Activated CD8-positive, alpha-beta T cell treated with anti-CD3 and anti-CD28 coated beads, Interleukin-2, amount 10 ng/mL, durations not matched to agents 7 days and 5 days (primary cell): Measurements from ENCODE around the gene TTC8. TPM values are rescaled to one million over a fixed set of nuclear protein-coding genes. Genes with fewer than 3 reads are reported as not detected.
"Not testable (repeated sequence)": the region's sequence is repeated elsewhere in the genome, so short reads cannot be mapped to it uniquely, and the experiment has no call there.

ENCODE experiments used
- ATAC-seq: fragments of 150-1000 bp; cut with Tn5 transposase; one replicate; pipeline ENCODE4 v1.10.0; 2021; ENCODE audit warnings: moderate library complexity
- CTCF ChIA-PET: fragments of 350-600 bp; sonication (Branson Sonifier 250); formaldehyde crosslinking; loops from one replicate; lab custom pipeline; 2021; ENCODE audit warnings: antibody characterized with exemption; lab: Charles Lee
- POLR2A ChIA-PET: fragments of 350-600 bp; sonication (Branson Sonifier 250); formaldehyde crosslinking; loops from one replicate; lab custom pipeline; 2021; ENCODE audit warnings: antibody characterized with exemption; lab: Charles Lee
- DNase-seq: peaks from one replicate; pipeline ENCODE4 v3.0.0-alpha.2; 2020
- H3K27ac Mint-ChIP-seq: one replicate; pipeline ENCODE4 v1.8.0; 2021; ENCODE audit warnings: mild to moderate bottlenecking, mixed read lengths
- H3K27me3 Mint-ChIP-seq: one replicate; pipeline ENCODE4 v1.8.0; 2021; ENCODE audit warnings: low read depth, mixed read lengths
- H3K36me3 Mint-ChIP-seq: one replicate; pipeline ENCODE4 v1.8.0; 2021; ENCODE audit warnings: low read depth, mixed read lengths
- H3K4me1 Mint-ChIP-seq: one replicate; pipeline ENCODE4 v1.8.0; 2021; ENCODE audit warnings: low read depth, mixed read lengths
- H3K4me3 Mint-ChIP-seq: one replicate; pipeline ENCODE4 v1.8.0; 2021; ENCODE audit warnings: mild to moderate bottlenecking, mixed read lengths
- H3K9me3 Mint-ChIP-seq: one replicate; pipeline ENCODE4 v1.8.0; 2022; ENCODE audit warnings: mixed read lengths; ENCODE audit not compliant: insufficient read depth
- total RNA-seq, 2 experiments: library from RNA; stranded (reverse); gene quantifications; one replicate each; pipeline ENCODE4 v1.2.3, GENCODE V29; 2021

The TTC8 gene
- total RNA-seq, 2 experiments from 2014 or later: 0.97 to 1.4 TPM

- ATAC-seq: no peak
- Mint-ChIP-seq H3K27ac (no peak overlapping the region), H3K27me3 (no peaks in the 10 kb centered on the region), H3K4me3 (no peak overlapping the region), H3K9me3 (no peaks in the 10 kb centered on the region), H3K4me1 (no peaks in the 10 kb centered on the region), H3K36me3 (no peaks in the 10 kb centered on the region)
- no peak for DNase-seq
- ChIA-PET POLR2A (no interaction called here), CTCF (no interaction called here)
Observed at GRCh38 chr14:88848571-88848970, 24.1 kb downstream of the TTC8 start.

GRCh38 chr14:88849716-88850115, 25.3 kb downstream of the TTC8 start:
- ChIA-PET POLR2A (no interaction called here), CTCF (no interaction called here)
- ATAC-seq: no peak
- Mint-ChIP-seq H3K4me1 (no peaks in the 10 kb centered on the region), H3K9me3 (no peaks in the 10 kb centered on the region), H3K36me3 (no peaks in the 10 kb centered on the region), H3K27ac (no peak overlapping the region), H3K4me3 (no peak overlapping the region), H3K27me3 (no peaks in the 10 kb centered on the region)
- DNase-seq: no peak

- POLR2A ChIA-PET: no interaction called here
- Mint-ChIP-seq H3K4me3 (no peak overlapping the region), H3K9me3 (no peaks in the 10 kb centered on the region), H3K27ac (no peak overlapping the region), H3K36me3 (no peaks in the 10 kb centered on the region), H3K27me3 (no peaks in the 10 kb centered on the region), H3K4me1 (no peaks in the 10 kb centered on the region)
- ATAC-seq (no peak), DNase-seq (no peak)
- CTCF ChIA-PET: interaction anchor here (1.2 kb wide), 1 partner anchor 184 kb away, joined by 3 read pairs; no protein-coding TSS in a partner anchor
Observed at GRCh38 chr14:88851587-88851986, 27.1 kb downstream of the TTC8 start.

- DNase-seq (no peak), ATAC-seq (no peak)
- H3K36me3 Mint-ChIP-seq: no peaks in the 10 kb centered on the region
- no peaks in the 10 kb centered on the region for H3K4me1 Mint-ChIP-seq
- no peak overlapping the region for H3K27ac Mint-ChIP-seq
- POLR2A ChIA-PET: no interaction called here
- CTCF ChIA-PET: no interaction called here
- no peaks in the 10 kb centered on the region for H3K27me3 Mint-ChIP-seq
- no peaks in the 10 kb centered on the region for H3K9me3 Mint-ChIP-seq
- no peak overlapping the region for H3K4me3 Mint-ChIP-seq
Observed at GRCh38 chr14:88852632-88853031, 28.2 kb downstream of the TTC8 start.

GRCh38 chr14:88853129-88853528, 28.7 kb downstream of the TTC8 start:
- H3K4me1 Mint-ChIP-seq: no peaks in the 10 kb centered on the region
- no peak overlapping the region for H3K27ac Mint-ChIP-seq
- no peaks in the 10 kb centered on the region for H3K36me3 Mint-ChIP-seq
- no peaks in the 10 kb centered on the region for H3K27me3 Mint-ChIP-seq
- ATAC-seq: no peak
- DNase-seq: no peak
- ChIA-PET CTCF (no interaction called here), POLR2A (no interaction called here)
- no peaks in the 10 kb centered on the region for H3K9me3 Mint-ChIP-seq
- H3K4me3 Mint-ChIP-seq: no peak overlapping the region

- Mint-ChIP-seq H3K36me3 (no peaks in the 10 kb centered on the region), H3K27me3 (no peaks in the 10 kb centered on the region), H3K4me3 (no peak overlapping the region), H3K4me1 (no peaks in the 10 kb centered on the region), H3K9me3 (no peaks in the 10 kb centered on the region), H3K27ac (no peak overlapping the region)
- POLR2A ChIA-PET: no interaction called here
- CTCF ChIA-PET: interaction anchor here (1.1 kb wide), 1 partner anchor 189 kb away, joined by 3 read pairs; no protein-coding TSS in a partner anchor
- DNase-seq (no peak), ATAC-seq (no peak)
Observed at GRCh38 chr14:88856786-88857366, 32.4 kb downstream of the TTC8 start.

GRCh38 chr14:88857861-88858260, 33.4 kb downstream of the TTC8 start:
- DNase-seq, H3K27me3 Mint-ChIP-seq, H3K27ac Mint-ChIP-seq, H3K4me1 Mint-ChIP-seq, H3K9me3 Mint-ChIP-seq, H3K4me3 Mint-ChIP-seq, POLR2A ChIA-PET, ATAC-seq, H3K36me3 Mint-ChIP-seq: not testable (repeated sequence)
- CTCF ChIA-PET: interaction anchor here (1.0 kb wide), 1 partner anchor 67 kb away, joined by 3 read pairs; no protein-coding TSS in a partner anchor

GRCh38 chr14:88859118-88859517, 34.7 kb downstream of the TTC8 start:
- POLR2A ChIA-PET, H3K4me1 Mint-ChIP-seq, H3K4me3 Mint-ChIP-seq, H3K36me3 Mint-ChIP-seq, DNase-seq, H3K27me3 Mint-ChIP-seq, ATAC-seq, H3K9me3 Mint-ChIP-seq, H3K27ac Mint-ChIP-seq, CTCF ChIA-PET: not testable (repeated sequence)

- Mint-ChIP-seq H3K27me3 (no peaks in the 10 kb centered on the region), H3K4me3 (no peak overlapping the region), H3K9me3 (no peaks in the 10 kb centered on the region), H3K36me3 (no peaks in the 10 kb centered on the region), H3K4me1 (no peaks in the 10 kb centered on the region), H3K27ac (no peak overlapping the region)
- CTCF ChIA-PET: no interaction called here
- POLR2A ChIA-PET: no interaction called here
- ATAC-seq (no peak), DNase-seq (no peak)
Observed at GRCh38 chr14:88863167-88863566, 38.7 kb downstream of the TTC8 start.

- no peak for DNase-seq
- no peak for ATAC-seq
- Mint-ChIP-seq H3K4me3 (no peak overlapping the region), H3K27ac (no peak overlapping the region), H3K36me3 (no peaks in the 10 kb centered on the region), H3K27me3 (no peaks in the 10 kb centered on the region), H3K9me3 (no peaks in the 10 kb centered on the region), H3K4me1 (no peaks in the 10 kb centered on the region)
- ChIA-PET POLR2A (no interaction called here), CTCF (no interaction called here)
Observed at GRCh38 chr14:88864198-88864597, 39.7 kb downstream of the TTC8 start.

GRCh38 chr14:88866305-88866704, 41.9 kb downstream of the TTC8 start:
- POLR2A ChIA-PET: no interaction called here
- H3K27me3 Mint-ChIP-seq: no peaks in the 10 kb centered on the region
- no peaks in the 10 kb centered on the region for H3K9me3 Mint-ChIP-seq
- DNase-seq: no peak
- CTCF ChIA-PET: interaction anchor here (1.0 to 2.8 kb wide), 2 partner anchors 24 to 199 kb away, joined by 3 to 19 read pairs; no protein-coding TSS in a partner anchor
- ATAC-seq: no peak
- no peak overlapping the region for H3K4me3 Mint-ChIP-seq
- no peaks in the 10 kb centered on the region for H3K36me3 Mint-ChIP-seq
- H3K4me1 Mint-ChIP-seq: no peaks in the 10 kb centered on the region
- no peak overlapping the region for H3K27ac Mint-ChIP-seq

- CTCF ChIA-PET: interaction anchor here (0.8 to 2.8 kb wide), 3 partner anchors 10 to 375 kb away, joined by 3 to 19 read pairs (median 5); no protein-coding TSS in a partner anchor
Observed at GRCh38 chr14:88868558-88869159, 44.2 kb downstream of the TTC8 start.

More at GRCh38 chr14:88868558-88869159, 44.2 kb downstream of the TTC8 start:
- Mint-ChIP-seq H3K9me3 (no peaks in the 10 kb centered on the region), H3K4me1 (no peaks in the 10 kb centered on the region), H3K36me3 (no peaks in the 10 kb centered on the region), H3K27me3 (no peaks in the 10 kb centered on the region), H3K4me3 (no peak overlapping the region), H3K27ac (no peak overlapping the region)
- DNase-seq (no peak), ATAC-seq (no peak)
- POLR2A ChIA-PET: no interaction called here
